Kasumi-1 (cell line): ENCODE results near the gene FAHD2A.
A peak's percentile ranks its signal among the peaks of the same experiment; 100 is the strongest.
"Not testable (repeated sequence)": the region's sequence is repeated elsewhere in the genome, so short reads cannot be mapped to it uniquely, and the experiment has no call there.

ENCODE experiments used
- DNase-seq, 2 experiments: peaks; one replicate each; lab custom pipeline; 2025; lab: John Stamatoyannopoulos, UW

The FAHD2A gene

DNA sequence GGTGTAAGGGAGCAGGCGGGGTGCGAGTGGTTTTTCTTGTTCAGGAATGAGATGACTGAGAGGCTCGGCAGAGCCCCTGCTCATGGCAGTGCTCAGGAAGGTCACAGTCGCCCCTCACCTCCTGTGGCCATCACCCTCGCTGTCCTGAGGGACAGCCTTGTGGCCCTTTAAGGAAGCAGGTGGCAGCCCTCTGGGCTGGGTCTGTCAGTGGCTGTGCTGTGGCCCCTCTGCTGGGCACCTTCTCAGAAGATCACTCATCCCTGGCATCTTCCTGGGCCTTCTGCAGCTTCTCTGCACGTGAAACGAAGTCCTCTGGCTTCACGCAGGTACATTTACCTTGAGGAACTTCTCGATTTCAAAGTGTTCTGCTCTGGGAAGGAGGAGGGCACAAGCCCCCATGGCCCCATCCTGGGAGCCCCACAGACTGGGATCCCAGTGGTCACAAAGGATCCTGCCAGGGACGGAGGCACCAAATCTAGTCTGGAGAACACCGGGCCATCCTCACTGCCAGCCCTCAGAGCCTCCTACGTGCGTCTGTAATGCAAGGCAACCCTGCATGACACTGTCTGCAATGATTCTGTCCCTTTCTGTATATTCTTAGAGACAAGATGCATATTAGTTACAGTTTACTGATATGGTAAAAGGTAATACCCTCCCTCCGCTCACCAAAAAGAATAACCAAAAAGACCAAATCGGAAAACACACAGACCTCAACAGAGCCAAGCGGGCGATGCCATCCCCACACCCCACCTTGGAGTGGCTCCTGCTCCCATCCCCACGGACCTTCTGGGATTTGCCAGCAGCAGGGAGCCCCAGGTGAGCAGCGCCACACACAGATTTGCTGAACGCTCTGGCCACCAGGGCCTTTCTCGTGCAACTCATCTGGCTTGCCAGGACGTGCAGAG is 25.9 kb upstream of the FAHD2A start:
- DNase-seq, result no peak

DNA sequence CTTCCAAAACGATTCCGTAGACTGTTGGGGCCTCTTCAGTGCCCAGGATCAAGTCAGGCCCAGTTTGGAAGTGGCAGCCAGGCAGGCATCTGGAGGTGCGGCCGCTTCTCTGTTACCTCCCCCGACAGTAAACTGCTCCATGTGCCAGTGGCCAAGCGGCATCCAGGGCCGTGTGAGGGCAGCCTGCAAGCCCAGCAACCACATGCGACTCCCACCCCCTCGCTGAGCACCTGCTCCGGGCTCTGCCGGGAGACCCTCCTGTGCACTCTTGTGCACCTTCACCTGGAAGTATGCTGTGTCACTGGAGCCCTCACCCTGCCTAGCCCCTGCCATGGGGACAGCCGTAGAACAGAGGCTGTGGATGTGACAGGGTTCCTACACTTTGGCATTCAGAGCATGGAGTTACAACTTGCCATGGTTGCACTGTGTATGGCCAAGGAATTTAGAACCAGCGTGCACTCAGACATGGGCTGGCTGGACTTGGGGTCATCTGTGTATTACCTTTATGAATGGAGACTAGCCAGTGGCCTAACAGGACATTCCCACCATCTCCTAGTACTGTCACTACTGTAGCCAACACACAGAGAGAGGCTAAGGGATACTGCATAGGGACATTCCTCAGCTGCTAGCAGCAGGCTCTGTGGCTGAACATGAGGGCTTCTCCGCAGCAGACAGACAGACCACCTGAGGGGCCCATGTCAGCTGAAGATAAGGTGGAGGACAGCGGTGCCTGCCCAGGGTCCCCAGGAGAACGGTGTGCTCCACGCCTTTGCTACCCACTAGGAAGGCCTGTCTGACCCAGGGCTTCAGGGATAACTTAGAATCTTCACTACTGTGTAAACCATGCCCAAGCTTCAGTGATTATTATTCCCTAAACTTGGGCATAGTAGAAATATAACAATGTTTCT is 25.0 kb upstream of the FAHD2A start:
- no peak for DNase-seq

DNA sequence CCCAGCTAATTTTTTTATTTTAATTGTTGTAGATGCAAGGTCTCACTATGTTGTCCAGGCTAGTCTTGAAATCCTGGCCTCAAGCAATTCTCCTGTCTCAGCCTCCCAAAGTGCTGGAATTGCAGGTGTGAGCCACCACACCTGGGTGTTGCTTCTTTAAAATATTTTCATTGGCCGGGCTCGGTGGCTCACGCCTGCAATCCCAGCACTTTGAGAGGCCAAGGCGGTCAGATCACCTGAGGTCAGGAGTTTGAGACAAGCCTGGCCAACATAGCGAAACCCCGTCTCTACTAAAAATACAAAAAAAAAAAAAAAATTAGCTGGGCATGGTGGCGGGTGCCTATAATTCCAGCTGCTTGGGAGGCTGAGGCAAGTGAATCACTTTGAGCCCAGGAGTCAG is 24.2 kb upstream of the FAHD2A start:
- DNase-seq, result not testable (repeated sequence)

DNA sequence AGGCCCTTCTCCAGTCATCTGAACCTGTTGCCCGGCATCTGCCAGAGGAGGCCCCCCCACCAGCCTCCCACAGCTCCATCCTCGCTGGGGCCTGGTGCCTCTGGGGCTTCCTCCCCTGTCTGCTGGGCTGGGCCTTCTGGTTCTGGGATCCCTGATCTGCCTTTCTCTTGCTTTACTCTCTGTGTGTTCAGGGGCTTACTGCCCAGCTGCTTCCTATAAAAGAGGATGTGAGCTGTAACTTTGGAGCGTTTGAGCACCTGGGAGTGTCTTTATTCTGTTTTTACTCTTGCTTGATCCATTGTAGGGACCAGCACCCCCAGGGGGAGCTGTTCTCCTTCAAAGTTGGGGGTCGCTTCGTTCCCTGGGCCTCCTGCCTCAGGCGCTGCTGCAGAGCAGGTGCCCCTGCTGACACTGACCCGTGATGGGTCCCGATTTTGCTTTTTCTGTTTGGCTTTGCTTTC is 23.1 kb upstream of the FAHD2A start:
- DNase-seq, result peak in 1 of 2 experiments; percentile 3

DNA sequence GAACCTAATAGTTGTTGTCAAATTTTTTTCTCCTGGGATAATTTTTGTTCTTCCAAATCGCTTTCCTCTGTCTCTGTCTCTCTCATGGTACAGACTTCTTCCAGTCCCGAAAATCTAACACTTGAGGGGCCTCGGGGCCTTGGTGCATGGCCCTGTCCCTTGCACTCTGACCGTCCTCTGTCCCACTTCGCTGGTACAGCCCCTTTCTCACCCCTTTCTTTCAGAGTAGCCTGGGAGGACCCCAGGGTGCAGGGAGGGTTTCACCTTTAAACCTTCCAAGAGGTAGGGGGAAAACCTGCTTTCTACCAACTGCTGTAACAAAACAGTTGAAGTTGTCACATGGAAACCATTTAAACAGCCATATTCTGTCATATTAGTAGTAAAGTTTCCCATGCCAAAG is 22.2 kb upstream of the FAHD2A start:
- DNase-seq, result no peak

DNA sequence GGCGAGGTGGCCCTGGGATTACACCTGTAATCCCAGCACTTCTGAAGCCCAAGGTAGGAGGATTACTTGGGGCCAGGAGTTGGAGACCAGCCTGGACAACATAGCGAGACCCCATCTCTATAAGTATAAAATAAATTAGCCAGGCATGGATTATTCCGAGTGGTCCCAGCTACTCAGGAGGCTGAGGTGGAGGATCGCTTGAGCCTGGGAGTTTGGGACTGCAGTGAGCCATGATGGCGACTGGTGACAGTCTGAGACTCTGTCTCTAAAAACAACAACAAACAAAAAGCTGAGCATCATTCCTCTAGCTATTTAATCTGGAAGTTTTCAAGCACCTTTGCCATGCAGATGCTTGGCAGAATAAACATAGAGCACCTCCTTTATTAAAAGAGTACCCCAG is 21.8 kb upstream of the FAHD2A start:
- no peak for DNase-seq

DNA sequence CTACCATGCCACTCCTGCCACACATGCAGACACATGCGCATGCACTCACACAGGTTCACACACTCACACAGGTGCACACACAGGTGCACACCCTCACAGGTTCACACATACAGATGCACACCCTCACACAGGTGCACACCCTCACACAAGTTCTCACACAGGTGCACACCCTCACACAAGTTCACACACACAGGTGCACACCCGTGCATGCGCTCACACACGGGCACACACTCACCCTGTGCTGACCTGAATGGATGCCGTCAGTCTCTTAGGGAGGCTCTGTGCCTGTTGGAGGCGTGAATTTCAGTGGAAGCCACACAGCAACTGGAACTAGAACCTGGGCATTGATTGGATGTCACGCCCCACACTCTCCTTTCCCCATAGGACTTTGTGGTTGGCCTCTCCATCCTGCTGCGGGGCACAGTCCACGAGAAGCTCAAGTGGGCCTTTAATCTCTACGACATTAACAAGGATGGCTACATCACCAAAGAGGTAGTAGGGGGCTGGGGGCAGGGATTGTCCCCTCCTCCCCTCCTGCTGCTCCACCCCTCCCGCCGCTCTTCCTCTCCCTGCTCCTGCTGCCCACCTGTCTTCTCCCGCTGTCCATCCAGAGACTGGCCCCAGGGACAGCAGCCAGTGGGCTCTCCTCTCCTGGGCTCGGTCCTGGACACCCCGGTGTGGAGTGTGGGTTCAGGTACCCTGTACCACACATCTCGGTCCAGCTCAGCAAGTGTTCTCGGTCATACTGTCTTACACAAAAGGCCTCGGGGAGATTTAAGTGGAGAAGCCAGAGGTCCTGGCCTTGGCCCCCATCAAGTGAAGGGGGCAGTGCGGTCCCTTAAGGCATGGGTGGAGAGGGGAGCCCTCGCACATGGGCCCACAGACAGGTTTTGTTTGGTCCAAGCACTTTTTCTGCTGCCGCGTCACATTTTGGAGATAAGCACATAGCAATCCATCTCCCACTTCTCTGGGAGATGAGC is 21.0 kb upstream of the FAHD2A start:
- no peak for DNase-seq

DNA sequence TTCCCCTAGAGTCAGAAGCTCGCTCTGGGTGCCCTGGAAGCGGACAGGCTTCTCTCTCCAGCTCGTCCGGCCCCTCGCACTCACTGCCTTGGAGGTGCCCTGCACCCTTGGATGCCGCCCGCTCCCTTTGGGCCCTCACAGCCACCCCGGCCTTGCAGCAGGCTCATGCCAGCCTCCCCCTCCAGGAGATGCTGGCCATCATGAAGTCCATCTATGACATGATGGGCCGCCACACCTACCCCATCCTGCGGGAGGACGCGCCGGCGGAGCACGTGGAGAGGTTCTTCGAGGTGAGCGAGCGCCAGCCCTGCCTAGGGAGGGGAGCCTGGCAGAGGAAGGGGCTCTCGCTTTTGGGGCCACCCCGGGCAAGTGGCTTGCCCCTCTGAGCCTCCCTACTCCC is 20.3 kb upstream of the FAHD2A start:
- DNase-seq, result no peak

DNA sequence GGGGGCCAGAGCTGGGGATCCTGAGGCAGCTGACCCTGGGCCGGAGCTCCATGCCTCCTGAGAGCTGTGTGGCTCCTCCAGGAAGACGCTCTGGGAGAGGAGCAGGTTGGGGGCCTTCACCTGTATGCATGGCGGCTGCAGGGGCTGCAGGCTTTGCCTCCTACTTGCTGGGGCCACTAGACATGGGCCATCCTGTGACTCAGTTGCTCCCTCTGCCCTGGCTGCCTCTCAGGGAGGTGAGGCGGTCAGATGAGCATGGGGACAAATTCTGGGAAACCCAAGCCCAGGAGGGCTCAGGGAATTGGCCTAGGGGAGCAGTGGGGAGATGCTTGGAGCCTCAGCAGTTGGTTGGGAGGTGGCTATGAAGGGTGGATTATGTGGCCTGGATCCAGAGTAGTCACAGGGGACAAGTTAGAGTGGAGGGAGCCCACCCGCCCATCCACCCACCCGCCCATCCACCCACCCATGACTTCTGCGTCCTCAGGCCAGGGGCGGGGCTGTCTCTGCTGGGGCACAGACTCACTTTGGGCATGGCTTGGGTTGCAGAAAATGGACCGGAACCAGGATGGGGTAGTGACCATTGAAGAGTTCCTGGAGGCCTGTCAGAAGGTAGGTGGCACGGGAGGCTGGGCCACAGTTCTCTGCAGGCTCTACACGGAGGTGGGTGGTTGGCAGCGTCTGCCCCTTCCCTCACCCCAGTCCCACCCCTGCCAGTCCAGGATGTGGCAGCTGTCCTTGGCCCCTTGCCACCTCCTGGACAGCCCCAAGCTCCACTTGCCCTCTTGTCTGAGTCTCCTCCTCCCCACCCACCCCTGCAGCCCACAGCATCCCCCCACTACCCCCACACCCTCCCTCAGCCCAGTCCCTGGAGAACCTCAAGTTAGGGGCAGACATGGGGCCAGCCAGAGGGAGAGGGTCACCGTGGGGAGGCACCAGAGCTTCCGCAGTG is 19.5 kb upstream of the FAHD2A start:
- no peak for DNase-seq

DNA sequence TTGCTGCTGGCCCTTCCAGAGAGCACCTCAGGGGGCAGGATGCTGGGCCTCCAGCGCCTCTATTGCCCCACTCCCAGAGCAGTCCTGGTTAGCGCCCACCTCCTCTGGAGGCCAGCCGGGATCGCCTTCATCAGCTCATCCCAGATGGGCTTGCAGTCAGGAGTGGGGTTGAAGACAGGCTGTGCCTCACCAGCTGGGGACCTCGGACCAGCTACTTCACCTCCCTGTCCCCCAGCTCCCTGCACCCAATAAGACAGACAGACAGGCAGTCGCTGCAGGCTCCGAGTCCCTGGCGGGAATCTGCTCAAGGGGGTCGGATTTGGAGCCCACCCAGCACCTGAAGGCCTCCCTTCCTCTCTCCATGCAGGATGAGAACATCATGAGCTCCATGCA is 18.9 kb upstream of the FAHD2A start:
- DNase-seq, result no peak

DNA sequence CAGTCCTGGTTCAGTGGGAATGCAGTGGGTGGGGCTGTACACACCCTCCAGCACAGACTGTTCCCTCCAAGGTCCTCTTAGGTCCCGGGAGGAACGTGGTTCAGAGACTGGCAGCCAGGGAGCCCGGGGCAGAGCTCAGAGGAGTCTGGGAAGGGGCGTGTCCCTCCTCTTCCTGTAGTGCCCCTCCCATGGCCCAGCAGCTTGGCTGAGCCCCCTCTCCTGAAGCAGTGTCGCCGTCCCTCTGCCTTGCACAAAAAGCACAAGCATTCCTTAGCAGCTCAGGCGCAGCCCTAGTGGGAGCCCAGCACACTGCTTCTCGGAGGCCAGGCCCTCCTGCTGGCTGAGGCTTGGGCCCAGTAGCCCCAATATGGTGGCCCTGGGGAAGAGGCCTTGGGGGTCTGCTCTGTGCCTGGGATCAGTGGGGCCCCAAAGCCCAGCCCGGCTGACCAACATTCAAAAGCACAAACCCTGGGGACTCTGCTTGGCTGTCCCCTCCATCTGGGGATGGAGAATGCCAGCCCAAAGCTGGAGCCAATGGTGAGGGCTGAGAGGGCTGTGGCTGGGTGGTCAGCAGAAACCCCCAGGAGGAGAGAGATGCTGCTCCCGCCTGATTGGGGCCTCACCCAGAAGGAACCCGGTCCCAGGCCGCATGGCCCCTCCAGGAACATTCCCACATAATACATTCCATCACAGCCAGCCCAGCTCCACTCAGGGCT is 17.5 kb upstream of the FAHD2A start:
- no peak for DNase-seq

DNA sequence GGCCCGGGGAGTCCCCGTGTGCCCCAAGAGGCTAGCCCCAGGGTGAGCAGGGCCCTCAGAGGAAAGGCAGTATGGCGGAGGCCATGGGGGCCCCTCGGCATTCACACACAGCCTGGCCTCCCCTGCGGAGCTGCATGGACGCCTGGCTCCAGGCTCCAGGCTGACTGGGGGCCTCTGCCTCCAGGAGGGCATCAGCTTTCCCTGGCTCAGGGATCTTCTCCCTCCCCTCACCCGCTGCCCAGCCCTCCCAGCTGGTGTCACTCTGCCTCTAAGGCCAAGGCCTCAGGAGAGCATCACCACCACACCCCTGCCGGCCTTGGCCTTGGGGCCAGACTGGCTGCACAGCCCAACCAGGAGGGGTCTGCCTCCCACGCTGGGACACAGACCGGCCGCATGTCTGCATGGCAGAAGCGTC is 16.9 kb upstream of the FAHD2A start:
- DNase-seq, result no peak

DNA sequence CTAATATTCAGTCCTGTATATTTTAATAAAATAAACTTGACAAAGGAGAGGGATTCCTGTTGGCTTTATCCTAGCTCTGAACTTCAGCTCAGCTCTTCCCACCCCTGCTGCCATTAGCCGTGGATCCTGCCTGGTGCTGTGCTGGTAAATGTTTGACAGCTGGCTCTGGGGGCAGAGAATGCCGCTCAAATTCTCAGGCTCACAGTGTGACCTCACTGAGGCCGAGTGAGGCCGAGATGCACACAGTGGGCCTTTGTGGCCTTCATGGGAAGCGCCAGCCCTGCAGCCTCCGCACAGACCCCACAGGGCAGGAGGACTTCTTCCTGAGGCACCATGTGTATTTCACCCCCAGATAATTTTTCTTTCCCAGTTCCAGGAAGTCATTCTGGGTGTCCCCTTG is 16.5 kb upstream of the FAHD2A start:
- no peak for DNase-seq

DNA sequence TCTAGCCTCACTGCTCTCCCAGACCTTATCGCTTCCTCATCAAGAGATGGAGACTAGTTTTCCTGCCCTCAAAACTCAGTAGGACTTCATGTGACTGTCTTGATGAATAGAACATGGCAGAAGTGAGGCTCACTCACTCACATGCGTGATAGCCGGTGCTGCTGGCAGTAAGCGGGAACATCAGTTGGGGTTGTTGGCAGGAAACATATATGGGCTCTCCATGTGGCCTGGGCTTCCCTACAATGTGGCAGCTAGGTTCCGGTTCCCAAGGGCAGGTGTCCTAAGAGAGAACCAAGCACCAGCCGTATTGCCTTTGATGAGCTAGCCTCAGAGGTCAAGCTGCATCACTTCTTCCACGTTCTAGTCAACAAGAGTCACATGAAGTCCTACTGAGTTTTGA is 15.2 kb upstream of the FAHD2A start:
- no peak for DNase-seq

DNA sequence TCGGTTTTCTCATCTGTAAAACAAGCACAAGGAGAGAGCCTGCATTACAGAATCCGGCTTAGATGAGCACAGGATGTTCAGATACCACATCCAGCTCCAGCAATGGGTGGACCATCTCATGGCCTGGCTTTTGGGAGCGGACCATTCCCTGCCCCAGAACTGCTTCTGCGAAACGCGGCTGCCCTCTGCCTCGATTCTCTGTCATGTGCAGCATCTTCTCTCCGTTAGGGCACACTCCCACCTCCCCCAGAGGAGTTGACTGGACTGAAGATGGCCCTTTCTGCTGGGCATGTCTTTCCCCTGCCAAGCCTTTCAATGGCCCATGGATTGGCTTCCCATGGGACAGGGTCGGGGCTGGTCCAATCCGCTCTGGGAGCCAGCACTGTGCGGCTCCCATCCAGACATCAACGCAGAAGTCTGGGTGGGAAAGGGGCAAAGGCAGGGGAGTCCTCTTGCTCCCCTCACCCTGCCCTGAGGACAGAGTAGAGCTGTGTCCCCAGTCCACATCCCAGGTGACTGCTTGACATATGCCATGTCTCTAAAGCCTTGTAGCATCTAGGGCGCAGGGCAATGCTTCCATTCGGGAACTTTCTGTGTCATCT is 14.3 kb upstream of the FAHD2A start:
- DNase-seq, result no peak

DNA sequence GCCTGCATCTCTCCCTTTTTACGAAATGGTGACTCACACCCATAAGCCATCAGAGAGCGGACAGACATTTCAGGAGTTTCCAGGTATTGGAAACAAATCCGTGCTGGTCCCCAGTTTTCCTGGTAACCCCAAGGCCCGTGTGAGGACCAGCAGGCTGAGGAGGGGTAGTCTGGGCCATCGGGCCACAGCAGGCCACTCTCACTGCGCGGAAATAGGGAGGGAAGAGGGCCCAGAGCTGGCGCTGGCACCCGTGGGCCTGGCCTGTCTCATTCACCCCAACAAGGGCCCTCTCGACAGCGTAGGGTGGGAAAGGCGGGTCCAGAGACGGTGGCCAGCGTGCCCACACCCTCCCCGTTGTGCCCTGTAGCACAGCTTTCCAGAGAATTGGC is 13.7 kb upstream of the FAHD2A start:
- DNase-seq, result no peak

DNA sequence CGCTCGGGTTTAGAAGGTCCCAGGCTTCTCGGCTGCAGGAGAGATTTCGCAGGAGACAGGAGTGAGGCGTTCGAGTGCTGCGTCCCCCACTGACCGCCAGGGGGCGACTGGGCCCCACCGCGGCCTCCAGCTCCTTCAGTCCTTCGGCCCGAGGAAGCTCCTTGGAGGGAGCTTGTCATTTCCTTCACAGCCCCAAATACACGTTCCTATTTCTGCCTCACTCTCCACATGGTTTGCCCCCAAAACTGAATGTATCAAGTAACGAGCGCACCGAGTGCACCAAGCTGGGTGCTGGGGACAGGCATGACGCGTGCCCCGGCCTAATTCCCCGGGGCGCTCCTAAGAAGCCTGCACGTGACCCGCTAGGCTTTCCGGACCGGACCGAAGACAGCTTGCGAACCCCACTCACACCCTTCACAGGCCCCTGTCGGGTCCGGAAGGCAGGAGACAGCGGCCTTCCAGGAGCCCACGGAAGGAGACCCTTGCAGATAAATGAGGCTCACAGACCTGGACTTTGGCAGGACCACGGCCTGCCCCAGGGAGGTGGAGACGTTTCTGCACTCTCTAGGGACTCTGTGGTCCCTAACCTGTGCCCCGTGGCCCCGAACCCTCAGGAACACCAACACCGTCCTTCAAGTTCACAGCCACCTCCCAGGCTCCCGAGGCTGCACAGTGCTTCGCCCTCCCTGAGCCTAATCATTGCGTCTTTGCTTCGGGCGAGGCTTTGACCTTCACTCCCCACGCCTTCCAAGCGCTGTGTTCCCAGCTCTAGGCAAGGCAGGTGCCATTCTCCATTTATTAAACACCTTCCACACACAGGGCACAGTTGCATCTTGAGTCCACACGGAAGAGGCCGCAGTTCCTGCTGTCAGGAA is 13.0 kb upstream of the FAHD2A start:
- peak; percentile 63 to 71 for DNase-seq

DNA sequence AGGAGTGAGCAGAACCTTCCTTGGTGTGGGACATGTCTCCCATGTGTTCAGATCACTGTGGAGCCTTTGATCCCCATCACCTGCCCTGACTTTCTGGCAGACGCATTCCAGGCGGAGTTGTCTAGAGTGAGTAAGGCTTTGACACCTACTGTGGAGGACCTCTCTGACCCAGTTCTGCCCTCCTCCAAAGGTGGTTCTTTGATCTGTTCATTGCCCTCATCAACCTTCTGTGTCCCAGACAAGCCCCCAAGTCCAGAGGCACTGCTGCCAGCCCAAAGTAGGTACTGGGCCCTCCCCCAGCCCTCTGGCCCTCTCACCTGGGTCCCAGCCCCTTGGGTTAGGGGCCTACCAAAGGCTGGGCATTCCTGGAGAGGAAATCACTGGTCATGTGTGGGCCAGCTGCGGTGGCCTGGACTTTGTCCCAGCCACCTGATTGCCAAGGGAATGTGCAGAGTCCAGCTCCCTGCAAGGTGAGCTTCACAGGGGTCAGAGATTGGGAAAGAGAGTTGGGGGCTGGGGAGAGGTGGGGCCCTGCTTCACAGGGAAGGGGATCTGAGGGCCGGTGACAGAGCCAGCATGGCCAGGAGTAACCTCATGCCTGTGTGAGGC is 12.1 kb upstream of the FAHD2A start:
- DNase-seq, result no peak
